Lower leg skin (tissue), 3 donors: ENCODE results near the gene MYRIP.

Source experiments
- CTCF ChIP-seq, 3 donors: fragments of 450-650 bp; IDR thresholded peaks; one replicate each; pipeline ENCODE4 v1.5.1; 2016; ENCODE audit warnings: antibody characterized with exemption in 3 of 3, mild to moderate bottlenecking in 3 of 3, moderate library complexity in 2 of 3
- POLR2A ChIP-seq, 2 donors: fragments of 450-650 bp; IDR thresholded peaks; one replicate each; pipeline ENCODE4 v1.6.1; 2016 to 2017; ENCODE audit warnings: antibody characterized with exemption in 2 of 2, mild to moderate bottlenecking in 1 of 2, moderate library complexity in 1 of 2

- TF ChIP-seq CTCF (IDR thresholded peaks at IDR 0.05), result no peak
- TF ChIP-seq POLR2A (IDR thresholded peaks at IDR 0.05), result no peak
Observed at GRCh38 chr3:40103829-40104228, 294.4 kb downstream of the MYRIP start.
